Measurements from ENCODE around the gene GRK4. TPM values are rescaled to one million over a fixed set of nuclear protein-coding genes. Genes with fewer than 3 reads are reported as not detected.

The GRK4 gene
- total and polyA plus RNA-seq, 12 donors, result 4.7 to 29.2 (median 8.0) TPM

- peaks cover 16 to 38% of the 10 kb centered on the region in 2 donors for H3K4me1 ChIP-seq (replicated peaks in 1 of 2)
- DNase-seq, result peak; percentile 91 to 97 (median 97)
- intact Hi-C loops (cut with DNase I), result loop anchor here (10.0 kb wide), 2 partner anchors 90 to 170 kb away; partner anchors contain the start of gene ADD1 (in 2 of the 2)
- H3K27ac ChIP-seq, result peak overlapping the region; percentile 57 to 95 (median 84)
- no peaks in the 10 kb centered on the region for H3K27me3 ChIP-seq
- WGBS, 4 donors, result 0 to 4% (median 1%) methylated on average over 5 to 70 of the region's 70 CpGs
- TF ChIP-seq, protein P1, sequence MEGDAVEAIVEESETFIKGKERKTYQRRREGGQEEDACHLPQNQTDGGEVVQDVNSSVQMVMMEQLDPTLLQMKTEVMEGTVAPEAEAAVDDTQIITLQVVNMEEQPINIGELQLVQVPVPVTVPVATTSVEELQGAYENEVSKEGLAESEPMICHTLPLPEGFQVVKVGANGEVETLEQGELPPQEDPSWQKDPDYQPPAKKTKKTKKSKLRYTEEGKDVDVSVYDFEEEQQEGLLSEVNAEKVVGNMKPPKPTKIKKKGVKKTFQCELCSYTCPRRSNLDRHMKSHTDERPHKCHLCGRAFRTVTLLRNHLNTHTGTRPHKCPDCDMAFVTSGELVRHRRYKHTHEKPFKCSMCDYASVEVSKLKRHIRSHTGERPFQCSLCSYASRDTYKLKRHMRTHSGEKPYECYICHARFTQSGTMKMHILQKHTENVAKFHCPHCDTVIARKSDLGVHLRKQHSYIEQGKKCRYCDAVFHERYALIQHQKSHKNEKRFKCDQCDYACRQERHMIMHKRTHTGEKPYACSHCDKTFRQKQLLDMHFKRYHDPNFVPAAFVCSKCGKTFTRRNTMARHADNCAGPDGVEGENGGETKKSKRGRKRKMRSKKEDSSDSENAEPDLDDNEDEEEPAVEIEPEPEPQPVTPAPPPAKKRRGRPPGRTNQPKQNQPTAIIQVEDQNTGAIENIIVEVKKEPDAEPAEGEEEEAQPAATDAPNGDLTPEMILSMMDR (IDR thresholded peaks at IDR 0.05), result peak in 2 of 6 experiments; percentile 46 to 48
- TF ChIP-seq POLR2A (IDR thresholded peaks at IDR 0.05), result peak; percentile 80 to 91
- peaks cover 0 to 40% of the 10 kb centered on the region in 2 donors for H3K36me3 ChIP-seq (replicated peaks in 1 of 2)
- H3K9me3 ChIP-seq (replicated peaks in 1 of 3), result no peaks in the 10 kb centered on the region
- peak overlapping the region; percentile 3 to 98 (median 82) for H3K4me3 ChIP-seq
Observed at GRCh38 chr4:2934813-2935761, 28.3 kb upstream of the GRK4 start.

DNA sequence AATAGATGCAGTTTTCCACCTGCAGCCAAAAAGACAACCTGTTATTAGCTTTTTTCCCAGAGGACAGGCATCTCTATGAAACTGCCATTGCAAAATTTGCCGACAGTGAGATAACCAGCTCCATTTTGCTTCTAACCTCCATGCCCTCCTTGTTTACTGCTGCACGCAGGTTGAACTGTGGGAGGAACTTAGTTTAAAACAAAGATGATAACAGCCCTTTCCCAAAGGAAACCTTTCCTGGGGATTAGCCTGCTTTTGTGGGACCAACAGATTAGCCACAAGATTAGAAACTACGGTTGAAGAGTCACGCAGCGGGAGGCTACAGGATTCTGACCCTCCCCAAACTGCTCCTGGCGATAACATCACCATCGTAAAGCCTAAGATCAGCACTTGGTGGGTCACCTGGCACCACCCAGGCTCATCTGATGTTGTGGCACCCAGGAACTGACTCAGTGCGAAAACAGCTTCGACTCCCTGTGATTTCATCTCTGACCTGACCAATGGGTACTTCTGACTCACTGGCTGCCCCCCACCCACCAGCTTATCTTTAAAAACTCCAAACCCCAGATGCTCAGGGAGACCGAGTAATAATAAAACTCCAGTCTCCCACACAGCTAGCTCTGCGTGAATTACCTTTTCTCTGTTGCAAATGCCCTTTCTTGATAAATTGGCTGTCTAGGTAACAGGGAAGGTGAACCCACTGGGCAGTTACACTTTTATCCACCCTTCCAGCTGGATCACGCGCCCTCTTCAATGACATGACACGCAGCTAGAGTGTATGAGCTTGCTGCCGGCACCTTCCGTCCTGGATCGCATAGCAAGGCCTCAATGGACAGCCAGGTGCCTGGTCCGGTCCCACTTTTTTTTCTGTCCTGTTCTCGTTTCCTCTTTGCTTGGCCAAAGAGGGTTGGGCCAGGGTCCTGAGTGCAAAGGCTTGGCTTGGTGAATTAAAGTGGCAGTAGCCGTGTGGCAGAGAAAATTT lies 27.3 kb upstream of the GRK4 start:
- H3K4me1 ChIP-seq (replicated peaks in 1 of 2), result peaks cover 16 to 38% of the 10 kb centered on the region in 2 donors
- DNase-seq, result peak in 4 of 7 donors; percentile 7 to 56 (median 24)
- intact Hi-C loops (cut with DNase I), result loop anchor here (10.0 kb wide), 2 partner anchors 91 to 171 kb away; partner anchors contain the start of gene ADD1 (in 2 of the 2)
- 81 to 87% (median 85%) methylated on average over 17 to 20 of the region's 20 CpGs for WGBS, 4 donors
- peak overlapping the region in 1 of 4 donors; percentile 98 for H3K4me3 ChIP-seq
- no peaks in the 10 kb centered on the region for H3K9me3 ChIP-seq (replicated peaks in 1 of 3)
- peaks cover 0 to 40% of the 10 kb centered on the region in 2 donors for H3K36me3 ChIP-seq (replicated peaks in 1 of 2)
- peak overlapping the region in 4 of 5 donors; percentile 26 to 95 (median 52) for H3K27ac ChIP-seq
- no peaks in the 10 kb centered on the region for H3K27me3 ChIP-seq
- TF ChIP-seq, protein P1 (IDR thresholded peaks at IDR 0.05), result no peak
- no peak for TF ChIP-seq POLR2A (IDR thresholded peaks at IDR 0.05)

- DNase-seq, result peak; percentile 62 to 89 (median 86)
- TF ChIP-seq, protein P1 (IDR thresholded peaks at IDR 0.05), result no peak
- peak in 1 of 2 donors; percentile 38 for TF ChIP-seq POLR2A (IDR thresholded peaks at IDR 0.05)
- Histone ChIP-seq H3K36me3 (replicated peaks in 1 of 2) (peaks cover 0 to 41% of the 10 kb centered on the region in 2 donors), H3K4me3 (no peak overlapping the region), H3K27ac (peak overlapping the region in 4 of 5 donors; percentile 26 to 71 (median 52)), H3K4me1 (replicated peaks in 1 of 2) (peaks cover 16 to 38% of the 10 kb centered on the region in 2 donors), H3K27me3 (no peaks in the 10 kb centered on the region), H3K9me3 (replicated peaks in 1 of 3) (no peaks in the 10 kb centered on the region)
- WGBS, 4 donors, result 31 to 87% (median 65%) methylated on average over 3 to 6 of the region's 6 CpGs
- intact Hi-C loops (cut with DNase I), result loop anchor here (10.0 kb wide), 2 partner anchors 92 to 172 kb away; partner anchors contain the start of gene ADD1 (in 2 of the 2)
Observed at GRCh38 chr4:2936773-2937145, 26.6 kb upstream of the GRK4 start.
